OCI-LY1 (cell line): ENCODE measurements around the gene GMCL2.

Experiments used
- EZH2 ChIP-seq: fragments of 200-600 bp; sonication (generic), shearing (Covaris generic); IDR thresholded peaks from 2 replicates; pipeline ENCODE4 v1.8.0; 2017; ENCODE audit warnings: borderline replicate concordance, mixed run types, mild to moderate bottlenecking, antibody characterized with exemption, low read length, moderate library complexity, mixed read lengths
- TF ChIP-seq, protein P1 (sequence below): fragments of 200-600 bp; sonication (generic), shearing (Covaris generic); IDR thresholded peaks from 2 replicates; pipeline ENCODE4 v1.5.1; 2017; ENCODE audit warnings: mild to moderate bottlenecking, antibody characterized with exemption, low read length, moderate library complexity, mixed read lengths

DNA sequence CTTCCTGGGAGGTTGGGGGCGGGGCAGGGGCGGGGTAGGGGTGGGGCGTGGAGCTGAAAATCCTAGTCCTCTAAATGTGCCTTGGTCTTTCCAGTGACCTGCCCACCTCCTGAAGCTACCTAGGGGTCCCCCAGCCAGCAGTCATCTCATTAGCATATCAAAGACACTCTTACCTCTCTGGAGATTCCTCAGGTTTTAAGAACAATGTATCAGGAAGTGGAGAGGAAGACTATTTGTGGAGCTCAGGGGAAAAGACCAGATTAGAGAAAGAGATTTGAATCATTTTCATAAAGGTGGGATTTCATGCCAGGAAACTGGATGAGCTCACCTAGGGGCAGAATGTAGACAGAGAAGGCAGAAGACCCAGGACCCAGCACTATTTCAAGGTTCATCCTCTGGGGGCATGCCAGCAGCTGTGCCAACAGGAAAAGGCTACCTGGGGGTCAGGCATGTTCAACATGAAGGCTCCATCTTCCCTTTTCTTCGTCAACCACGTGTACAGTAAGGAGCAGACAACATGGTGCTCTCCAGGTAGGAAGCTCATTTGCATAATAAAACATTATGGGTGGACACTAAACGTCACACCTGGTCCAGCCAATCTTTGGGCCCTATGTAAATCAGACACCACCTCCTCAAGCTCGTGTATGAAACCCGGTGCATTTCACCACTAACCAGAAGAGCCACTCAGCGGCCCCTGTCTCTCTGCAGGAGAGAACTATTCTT lies 6.9 kb downstream of the GMCL2 start:
- TF ChIP-seq, protein P1, sequence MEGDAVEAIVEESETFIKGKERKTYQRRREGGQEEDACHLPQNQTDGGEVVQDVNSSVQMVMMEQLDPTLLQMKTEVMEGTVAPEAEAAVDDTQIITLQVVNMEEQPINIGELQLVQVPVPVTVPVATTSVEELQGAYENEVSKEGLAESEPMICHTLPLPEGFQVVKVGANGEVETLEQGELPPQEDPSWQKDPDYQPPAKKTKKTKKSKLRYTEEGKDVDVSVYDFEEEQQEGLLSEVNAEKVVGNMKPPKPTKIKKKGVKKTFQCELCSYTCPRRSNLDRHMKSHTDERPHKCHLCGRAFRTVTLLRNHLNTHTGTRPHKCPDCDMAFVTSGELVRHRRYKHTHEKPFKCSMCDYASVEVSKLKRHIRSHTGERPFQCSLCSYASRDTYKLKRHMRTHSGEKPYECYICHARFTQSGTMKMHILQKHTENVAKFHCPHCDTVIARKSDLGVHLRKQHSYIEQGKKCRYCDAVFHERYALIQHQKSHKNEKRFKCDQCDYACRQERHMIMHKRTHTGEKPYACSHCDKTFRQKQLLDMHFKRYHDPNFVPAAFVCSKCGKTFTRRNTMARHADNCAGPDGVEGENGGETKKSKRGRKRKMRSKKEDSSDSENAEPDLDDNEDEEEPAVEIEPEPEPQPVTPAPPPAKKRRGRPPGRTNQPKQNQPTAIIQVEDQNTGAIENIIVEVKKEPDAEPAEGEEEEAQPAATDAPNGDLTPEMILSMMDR = no peak
- TF ChIP-seq EZH2 = no peak
